HCT116 (cell line): Measurements from ENCODE around the gene FBXO46. TPM values are rescaled to one million over a fixed set of nuclear protein-coding genes. Genes with fewer than 3 reads are reported as not detected.

ENCODE experiments used
- ATAC-seq: fragments of 200-7000 bp; cut with Tn5 transposase; 2 replicates; pipeline ENCODE4 v1.9.1; 2020; ENCODE audit warnings: mild to moderate bottlenecking, moderate library complexity
- BruUV-seq: library from RNA; stranded (reverse); fragments of 400-500 nt; replicated peaks from 2 replicates; lab custom pipeline; 2021; lab: Mats Ljungman, UMichigan
- CTCF ChIA-PET: fragments of 300-600 bp; sonication (Branson Sonifier 250); formaldehyde crosslinking; loops from one replicate; lab custom pipeline; 2021; ENCODE audit warnings: antibody characterized with exemption; lab: Charles Lee
- POLR2A ChIA-PET: fragments of 300-600, 350-600 bp; sonication (Branson Sonifier 250); formaldehyde crosslinking; loops from one replicate; lab custom pipeline; 2021; ENCODE audit warnings: antibody characterized with exemption; lab: Charles Lee
- RAD21 ChIA-PET, 2 experiments: fragments of 300-600 bp; sonication (Branson Sonifier 250); formaldehyde crosslinking; loops; one replicate each; lab custom pipeline; 2023; ENCODE audit warnings: low total read pairs in 2 of 2; ENCODE audit not compliant: uncharacterized antibody in 2 of 2, unreplicated experiment in 2 of 2, low non-redundant PET in 1 of 2; lab: Charles Lee
- DNase-seq: peaks from one replicate; pipeline ENCODE4 v3.0.0-alpha.2; 2010; ENCODE audit warnings: low read depth, low spot score
- H2AFZ ChIP-seq: fragments of 200-600 bp; shearing (Covaris generic), sonication (generic); 2 replicates; pipeline ENCODE4 v1.6.1; 2017; ENCODE audit warnings: low read depth, mixed run types, mixed read lengths, antibody characterized with exemption, low read length; ENCODE audit not compliant: poor library complexity, severe bottlenecking
- H3K27ac ChIP-seq: 2 replicates; pipeline ENCODE4 v1.5.1; 2012; ENCODE audit warnings: low read depth, low read length
- H3K27me3 ChIP-seq: fragments of 200-600 bp; sonication (generic); 2 replicates; pipeline ENCODE4 v1.6.1; 2016; ENCODE audit warnings: mixed run types, low read length, mixed read lengths; ENCODE audit not compliant: insufficient read depth
- H3K36me3 ChIP-seq, 2 experiments: fragments of 200-500 bp in 1 of 2; fragments of 200-600 bp in 1 of 2; sonication (Bioruptor generic) in 1 of 2; sonication (generic) in 1 of 2; 2 replicates each; pipeline versions ENCODE4 v1.5.1 to v1.6.1; 2014 to 2016; ENCODE audit warnings: low read length in 2 of 2, inconsistent platforms in 1 of 2, mixed read lengths in 1 of 2, mixed run types in 1 of 2; ENCODE audit not compliant: insufficient read depth in 2 of 2, control insufficient read depth in 1 of 2
- H3K4me1 ChIP-seq, 2 experiments: fragments of 200-600 bp in 1 of 2; sonication (generic) in 1 of 2; 2 replicates each; pipeline versions ENCODE4 v1.5.1 to v1.6.1; 2012 to 2017; ENCODE audit warnings: low read length in 2 of 2, inconsistent platforms in 1 of 2, mild to moderate bottlenecking in 1 of 2, mixed read lengths in 1 of 2, mixed run types in 1 of 2, moderate library complexity in 1 of 2; ENCODE audit not compliant: insufficient read depth in 2 of 2, control insufficient read depth in 1 of 2
- H3K4me2 ChIP-seq: fragments of 200-600 bp; sonication (generic); 2 replicates; pipeline ENCODE4 v1.6.1; 2017; ENCODE audit warnings: mixed run types, low read length, mixed read lengths
- H3K4me3 ChIP-seq, 2 experiments: fragments of 200-600 bp in 1 of 2; sonication (generic) in 1 of 2; replicated peaks in 1 of 2; 2 replicates each; pipeline ENCODE4 v1.5.1; 2011 to 2016; ENCODE audit warnings: low read length in 2 of 2, control low read depth in 1 of 2, low read depth in 1 of 2, mild to moderate bottlenecking in 1 of 2, mixed read lengths in 1 of 2, mixed run types in 1 of 2
- H3K79me2 ChIP-seq: fragments of 200-600 bp; sonication (generic); 2 replicates; pipeline ENCODE4 v1.6.1; 2017; ENCODE audit warnings: mild to moderate bottlenecking, mixed run types, low read length, moderate library complexity, mixed read lengths; ENCODE audit not compliant: insufficient read depth
- H3K9ac ChIP-seq: fragments of 200-600 bp; sonication (generic); 2 replicates; pipeline ENCODE4 v1.6.1; 2016; ENCODE audit warnings: low read length, mixed read lengths
- H3K9me2 ChIP-seq: fragments of 200-600 bp; sonication (generic), shearing (Covaris generic); 2 replicates; pipeline ENCODE4 v1.6.1; 2017; ENCODE audit warnings: mixed run types, mild to moderate bottlenecking, moderate library complexity; ENCODE audit not compliant: insufficient read depth
- H3K9me3 ChIP-seq, 2 experiments: fragments of 200-500 bp in 1 of 2; fragments of 200-600 bp in 1 of 2; sonication (Bioruptor generic) in 1 of 2; sonication (generic) in 1 of 2; 2 replicates each; pipeline ENCODE4 v1.6.1; 2014 to 2017; ENCODE audit warnings: low read length in 2 of 2, mixed read lengths in 2 of 2, inconsistent platforms in 1 of 2, low read depth in 1 of 2, mild to moderate bottlenecking in 1 of 2, mixed run types in 1 of 2, moderate library complexity in 1 of 2; ENCODE audit not compliant: control insufficient read depth in 1 of 2, insufficient read depth in 1 of 2
- H4K20me1 ChIP-seq: fragments of 200-600 bp; sonication (generic), shearing (Covaris generic); 2 replicates; pipeline ENCODE4 v1.6.1; 2017; ENCODE audit warnings: mixed run types, mild to moderate bottlenecking, moderate library complexity; ENCODE audit not compliant: insufficient read depth
- CBX3 ChIP-seq: IDR thresholded peaks from 2 replicates; pipeline ENCODE4 v1.6.1; 2012; ENCODE audit warnings: low read depth
- EGR1 ChIP-seq: IDR thresholded peaks from 2 replicates; pipeline ENCODE4 v1.6.1; 2012; ENCODE audit warnings: low read depth
- ELF1 ChIP-seq: IDR thresholded peaks from 2 replicates; pipeline ENCODE4 v1.6.1; 2012; ENCODE audit warnings: low read depth, borderline replicate concordance
- FOSL1 ChIP-seq: IDR thresholded peaks from 2 replicates; pipeline ENCODE4 v1.6.1; 2012; ENCODE audit warnings: low read depth
- POLR2AphosphoS5 ChIP-seq: IDR thresholded peaks from 2 replicates; pipeline ENCODE4 v1.6.1; 2011; ENCODE audit warnings: mild to moderate bottlenecking, low read depth, low read length, moderate library complexity
- RAD21 ChIP-seq: IDR thresholded peaks from 2 replicates; pipeline ENCODE4 v1.6.1; 2012; ENCODE audit warnings: low read depth, mild to moderate bottlenecking
- SP1 ChIP-seq: IDR thresholded peaks from 2 replicates; pipeline ENCODE4 v1.6.1; 2012; ENCODE audit warnings: low read depth
- SRF ChIP-seq: IDR thresholded peaks from 2 replicates; pipeline ENCODE4 v1.6.1; 2012; ENCODE audit warnings: low read depth
- TCF7L2 ChIP-seq: IDR thresholded peaks from 2 replicates; pipeline ENCODE4 v1.7.0; 2011; ENCODE audit warnings: borderline replicate concordance, inconsistent platforms; ENCODE audit not compliant: insufficient read depth, insufficient read length; ENCODE audit errors: extremely low read depth
- YY1 ChIP-seq: IDR thresholded peaks from 2 replicates; pipeline ENCODE4 v1.6.1; 2011; ENCODE audit warnings: low read length, low read depth, moderate library complexity, mild to moderate bottlenecking; ENCODE audit not compliant: insufficient replicate concordance; ENCODE audit errors: extremely low read depth
- ZNF274 ChIP-seq: fragments of 200-500 bp; sonication (Bioruptor generic); IDR thresholded peaks from 2 replicates; pipeline ENCODE4 v1.6.1; 2014; ENCODE audit warnings: mild to moderate bottlenecking, low read depth, low read length, inconsistent platforms
- intact Hi-C: fragments of 100-400 bp; cut with micrococcal nuclease; formaldehyde crosslinking; loops from 2 replicates; pipeline ENCODE4 v1.10.0; 2022
- total RNA-seq: library from RNA; stranded (reverse); gene quantifications from one replicate; pipeline ENCODE4 v1.2.1, GENCODE V29; 2021; ENCODE audit not compliant: unreplicated experiment
- TF ChIP-seq, protein P1 (sequence below): IDR thresholded peaks from 2 replicates; pipeline ENCODE4 v1.6.1; 2012
- TF ChIP-seq, protein P2 (sequence below): IDR thresholded peaks from 2 replicates; pipeline ENCODE4 v1.6.1; 2012; ENCODE audit warnings: low read depth
- TF ChIP-seq, protein P3 (sequence below), 3 experiments: fragments of 200-600 bp in 1 of 3; sonication (generic) in 1 of 3; IDR thresholded peaks in 2 of 3; conservative IDR thresholded peaks in 1 of 3; 2 replicates each; pipeline ENCODE4 v1.5.1; 2012 to 2017; ENCODE audit warnings: low read depth in 2 of 3, low read length in 2 of 3, antibody characterized with exemption in 1 of 3, borderline replicate concordance in 1 of 3, control low read depth in 1 of 3, mild to moderate bottlenecking in 1 of 3, mixed read lengths in 1 of 3, mixed run types in 1 of 3, moderate library complexity in 1 of 3; ENCODE audit not compliant: insufficient read depth in 1 of 3
- TF ChIP-seq, protein P4 (sequence below): IDR thresholded peaks from 2 replicates; pipeline ENCODE4 v1.6.1; 2012

FBXO46 gene
- total RNA-seq, 1 experiment from 2014 or later = 31.7 TPM

DNA sequence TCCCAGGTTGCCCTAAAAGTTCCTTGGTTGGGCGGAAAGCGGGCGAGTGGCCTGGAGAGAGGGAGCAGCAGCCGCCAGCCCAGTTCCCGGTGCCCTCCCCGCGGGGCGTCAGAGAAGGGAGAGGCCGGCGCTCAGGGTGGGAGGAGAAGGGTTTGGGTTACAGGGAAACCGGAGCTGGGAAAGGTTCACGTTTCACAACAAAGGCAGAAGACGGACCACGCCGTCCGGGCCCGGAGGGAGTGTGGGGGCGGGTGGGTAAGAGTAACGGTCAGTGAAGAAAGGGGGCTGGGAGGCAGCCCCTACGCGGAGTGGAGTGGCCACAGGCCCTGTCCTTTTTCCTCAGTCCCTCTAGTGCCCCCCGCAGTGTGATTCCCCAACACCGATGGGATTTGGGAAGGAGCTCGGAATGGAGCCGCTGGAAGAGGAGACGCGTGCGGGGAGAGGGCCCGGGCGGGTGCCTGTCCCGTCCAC lies 36.7 kb upstream of the FBXO46 start:
- Histone ChIP-seq H3K79me2 (no peaks in the 10 kb centered on the region), H3K9me2 (no peaks in the 10 kb centered on the region), H3K4me2 (peak overlapping the region; percentile 92), H3K9me3 (no peaks in the 10 kb centered on the region), H3K27me3 (no peaks in the 10 kb centered on the region), H3K4me3 (peak overlapping the region; percentile 80 to 84), H2AFZ (no peak overlapping the region), H3K4me1 (peaks cover 14 to 48% of the 10 kb centered on the region in 2 experiments), H3K27ac (peak overlapping the region; percentile 98), H3K9ac (peak overlapping the region; percentile 84), H3K36me3 (no peaks in the 10 kb centered on the region), H4K20me1 (no peaks in the 10 kb centered on the region)
- CTCF ChIA-PET = interaction anchor here (1.0 to 4.2 kb wide), 4 partner anchors 11 to 310 kb away, joined by 3 to 71 read pairs (median 5); partner anchors contain the start of genes QPCTL and SNRPD2
- TF ChIP-seq YY1 (no peak), EGR1 (peak; percentile 88), POLR2AphosphoS5 (peak; percentile 33; the same call in 1 of the 2 replicates), SP1 (no peak), ELF1 (no peak), TCF7L2 (no peak), FOSL1 (no peak), ZNF274 (no peak), SRF (no peak), RAD21 (no peak), CBX3 (no peak)
- TF ChIP-seq, protein P1, sequence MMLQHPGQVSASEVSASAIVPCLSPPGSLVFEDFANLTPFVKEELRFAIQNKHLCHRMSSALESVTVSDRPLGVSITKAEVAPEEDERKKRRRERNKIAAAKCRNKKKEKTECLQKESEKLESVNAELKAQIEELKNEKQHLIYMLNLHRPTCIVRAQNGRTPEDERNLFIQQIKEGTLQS = no peak
- TF ChIP-seq, protein P2, sequence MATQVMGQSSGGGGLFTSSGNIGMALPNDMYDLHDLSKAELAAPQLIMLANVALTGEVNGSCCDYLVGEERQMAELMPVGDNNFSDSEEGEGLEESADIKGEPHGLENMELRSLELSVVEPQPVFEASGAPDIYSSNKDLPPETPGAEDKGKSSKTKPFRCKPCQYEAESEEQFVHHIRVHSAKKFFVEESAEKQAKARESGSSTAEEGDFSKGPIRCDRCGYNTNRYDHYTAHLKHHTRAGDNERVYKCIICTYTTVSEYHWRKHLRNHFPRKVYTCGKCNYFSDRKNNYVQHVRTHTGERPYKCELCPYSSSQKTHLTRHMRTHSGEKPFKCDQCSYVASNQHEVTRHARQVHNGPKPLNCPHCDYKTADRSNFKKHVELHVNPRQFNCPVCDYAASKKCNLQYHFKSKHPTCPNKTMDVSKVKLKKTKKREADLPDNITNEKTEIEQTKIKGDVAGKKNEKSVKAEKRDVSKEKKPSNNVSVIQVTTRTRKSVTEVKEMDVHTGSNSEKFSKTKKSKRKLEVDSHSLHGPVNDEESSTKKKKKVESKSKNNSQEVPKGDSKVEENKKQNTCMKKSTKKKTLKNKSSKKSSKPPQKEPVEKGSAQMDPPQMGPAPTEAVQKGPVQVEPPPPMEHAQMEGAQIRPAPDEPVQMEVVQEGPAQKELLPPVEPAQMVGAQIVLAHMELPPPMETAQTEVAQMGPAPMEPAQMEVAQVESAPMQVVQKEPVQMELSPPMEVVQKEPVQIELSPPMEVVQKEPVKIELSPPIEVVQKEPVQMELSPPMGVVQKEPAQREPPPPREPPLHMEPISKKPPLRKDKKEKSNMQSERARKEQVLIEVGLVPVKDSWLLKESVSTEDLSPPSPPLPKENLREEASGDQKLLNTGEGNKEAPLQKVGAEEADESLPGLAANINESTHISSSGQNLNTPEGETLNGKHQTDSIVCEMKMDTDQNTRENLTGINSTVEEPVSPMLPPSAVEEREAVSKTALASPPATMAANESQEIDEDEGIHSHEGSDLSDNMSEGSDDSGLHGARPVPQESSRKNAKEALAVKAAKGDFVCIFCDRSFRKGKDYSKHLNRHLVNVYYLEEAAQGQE = no peak
- TF ChIP-seq, protein P3, sequence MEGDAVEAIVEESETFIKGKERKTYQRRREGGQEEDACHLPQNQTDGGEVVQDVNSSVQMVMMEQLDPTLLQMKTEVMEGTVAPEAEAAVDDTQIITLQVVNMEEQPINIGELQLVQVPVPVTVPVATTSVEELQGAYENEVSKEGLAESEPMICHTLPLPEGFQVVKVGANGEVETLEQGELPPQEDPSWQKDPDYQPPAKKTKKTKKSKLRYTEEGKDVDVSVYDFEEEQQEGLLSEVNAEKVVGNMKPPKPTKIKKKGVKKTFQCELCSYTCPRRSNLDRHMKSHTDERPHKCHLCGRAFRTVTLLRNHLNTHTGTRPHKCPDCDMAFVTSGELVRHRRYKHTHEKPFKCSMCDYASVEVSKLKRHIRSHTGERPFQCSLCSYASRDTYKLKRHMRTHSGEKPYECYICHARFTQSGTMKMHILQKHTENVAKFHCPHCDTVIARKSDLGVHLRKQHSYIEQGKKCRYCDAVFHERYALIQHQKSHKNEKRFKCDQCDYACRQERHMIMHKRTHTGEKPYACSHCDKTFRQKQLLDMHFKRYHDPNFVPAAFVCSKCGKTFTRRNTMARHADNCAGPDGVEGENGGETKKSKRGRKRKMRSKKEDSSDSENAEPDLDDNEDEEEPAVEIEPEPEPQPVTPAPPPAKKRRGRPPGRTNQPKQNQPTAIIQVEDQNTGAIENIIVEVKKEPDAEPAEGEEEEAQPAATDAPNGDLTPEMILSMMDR (IDR thresholded peaks at IDR 0.05 in 2 of 3, conservative IDR thresholded peaks at IDR 0.05 in 1 of 3; ENCODE audit: borderline replicate concordance in 1 of 3, insufficient read depth in 1 of 3, low read depth in 2 of 3, low read length in 2 of 3) = no peak
- TF ChIP-seq, protein P4, sequence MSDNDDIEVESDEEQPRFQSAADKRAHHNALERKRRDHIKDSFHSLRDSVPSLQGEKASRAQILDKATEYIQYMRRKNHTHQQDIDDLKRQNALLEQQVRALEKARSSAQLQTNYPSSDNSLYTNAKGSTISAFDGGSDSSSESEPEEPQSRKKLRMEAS = peak; percentile 76
- DNase-seq = no peak
- RAD21 ChIA-PET = interaction anchor here in 1 of 2 experiments (0.6 kb wide), 1 partner anchor 50 kb away, joined by 5 read pairs; no protein-coding TSS in a partner anchor
- no TSS peak for BruUV-seq
- peak; percentile 12 for ATAC-seq
- intact Hi-C loops = no loop called here
- POLR2A ChIA-PET = interaction anchor here (0.8 to 3.6 kb wide), 2 partner anchors 14 to 75 kb away, joined by 3 to 50 read pairs; partner anchors contain the start of genes DMPK, QPCTL and SNRPD2
